ENCODE data around the gene TBC1D2B. TPM values are rescaled to one million over a fixed set of nuclear protein-coding genes. Genes with fewer than 3 reads are reported as not detected.
A peak's percentile ranks its signal among the peaks of the same experiment; 100 is the strongest.

The TBC1D2B gene
- total and polyA plus RNA-seq, 8 donors: 9.3 to 61.7 (median 38.8) TPM

GRCh38 chr15:78007964-78008886, 69.3 kb downstream of the TBC1D2B start:
- Histone ChIP-seq H3K27ac (peak overlapping the region; percentile 34 to 89 (median 76)), H3K27me3 (no peaks in the 10 kb centered on the region), H3K4me1 (peaks cover 60 to 89% (median 69%) of the 10 kb centered on the region in 4 donors), H3K4me3 (peak overlapping the region in 1 of 4 donors; percentile 16), H3K9me3 (no peaks in the 10 kb centered on the region), H3K36me3 (peaks cover 19 to 86% (median 78%) of the 10 kb centered on the region in 4 donors)
- intact Hi-C loops (cut with DNase I; ENCODE audit: low total_unique reads): no loop called here
- TF ChIP-seq EP300 (IDR thresholded peaks at IDR 0.05): no peak
- no peak for TF ChIP-seq POLR2A (IDR thresholded peaks at IDR 0.05)
- TF ChIP-seq CTCF (IDR thresholded peaks at IDR 0.05): no peak
- peak in 2 of 3 donors; percentile 50 to 65 for TF ChIP-seq POLR2AphosphoS5 (IDR thresholded peaks at IDR 0.05)
- DNase-seq: peak; percentile 54 to 92
- 41 to 53% (median 46%) methylated on average over 16 to 17 of the region's 17 CpGs for WGBS, 5 donors

GRCh38 chr15:78007211-78007931, 70.1 kb downstream of the TBC1D2B start:
- DNase-seq: no peak
- TF ChIP-seq POLR2AphosphoS5 (IDR thresholded peaks at IDR 0.05): no peak
- TF ChIP-seq EP300 (IDR thresholded peaks at IDR 0.05): no peak
- no peak for TF ChIP-seq POLR2A (IDR thresholded peaks at IDR 0.05)
- no peak for TF ChIP-seq CTCF (IDR thresholded peaks at IDR 0.05)
- peaks cover 61 to 81% (median 71%) of the 10 kb centered on the region in 4 donors for H3K4me1 ChIP-seq

GRCh38 chr15:78006567-78007205, 70.8 kb downstream of the TBC1D2B start:
- intact Hi-C loops (cut with DNase I; ENCODE audit: low total_unique reads): no loop called here
- Histone ChIP-seq H3K4me1 (peaks cover 55 to 74% (median 67%) of the 10 kb centered on the region in 4 donors), H3K27me3 (no peaks in the 10 kb centered on the region), H3K36me3 (peaks cover 23 to 86% (median 79%) of the 10 kb centered on the region in 4 donors), H3K4me3 (peak overlapping the region in 1 of 4 donors; percentile 16), H3K9me3 (no peaks in the 10 kb centered on the region), H3K27ac (peak overlapping the region; percentile 34 to 89 (median 76))
- peak; percentile 76 to 94 for DNase-seq
- TF ChIP-seq POLR2AphosphoS5 (IDR thresholded peaks at IDR 0.05) (peak in 1 of 3 donors; percentile 24), EP300 (IDR thresholded peaks at IDR 0.05) (no peak), POLR2A (IDR thresholded peaks at IDR 0.05) (no peak), CTCF (IDR thresholded peaks at IDR 0.05) (no peak)
- WGBS, 5 donors: 45 to 70% (median 59%) methylated on average over 12 to 13 of the region's 13 CpGs

More at GRCh38 chr15:78007211-78007931, 70.1 kb downstream of the TBC1D2B start:
- Histone ChIP-seq H3K36me3 (peaks cover 25 to 86% (median 79%) of the 10 kb centered on the region in 4 donors), H3K9me3 (no peaks in the 10 kb centered on the region), H3K27me3 (no peaks in the 10 kb centered on the region), H3K4me3 (peak overlapping the region in 1 of 4 donors; percentile 16), H3K27ac (peak overlapping the region; percentile 34 to 89 (median 76))
- whole genome bisulfite sequencing, 5 donors: 61 to 80% (median 73%) methylated on average over 7 to 11 of the region's 11 CpGs
- intact Hi-C loops (cut with DNase I; ENCODE audit: low total_unique reads): no loop called here

All from stomach (tissue), 9 donors.